ENCODE data around the gene SLC22A1. TPM values are rescaled to one million over a fixed set of nuclear protein-coding genes. Genes with fewer than 3 reads are reported as not detected.
"Not testable (repeated sequence)": the region's sequence is repeated elsewhere in the genome, so short reads cannot be mapped to it uniquely, and the experiment has no call there.

The SLC22A1 gene
- total RNA-seq, 1 donor from 2014 or later: not detected

DNA sequence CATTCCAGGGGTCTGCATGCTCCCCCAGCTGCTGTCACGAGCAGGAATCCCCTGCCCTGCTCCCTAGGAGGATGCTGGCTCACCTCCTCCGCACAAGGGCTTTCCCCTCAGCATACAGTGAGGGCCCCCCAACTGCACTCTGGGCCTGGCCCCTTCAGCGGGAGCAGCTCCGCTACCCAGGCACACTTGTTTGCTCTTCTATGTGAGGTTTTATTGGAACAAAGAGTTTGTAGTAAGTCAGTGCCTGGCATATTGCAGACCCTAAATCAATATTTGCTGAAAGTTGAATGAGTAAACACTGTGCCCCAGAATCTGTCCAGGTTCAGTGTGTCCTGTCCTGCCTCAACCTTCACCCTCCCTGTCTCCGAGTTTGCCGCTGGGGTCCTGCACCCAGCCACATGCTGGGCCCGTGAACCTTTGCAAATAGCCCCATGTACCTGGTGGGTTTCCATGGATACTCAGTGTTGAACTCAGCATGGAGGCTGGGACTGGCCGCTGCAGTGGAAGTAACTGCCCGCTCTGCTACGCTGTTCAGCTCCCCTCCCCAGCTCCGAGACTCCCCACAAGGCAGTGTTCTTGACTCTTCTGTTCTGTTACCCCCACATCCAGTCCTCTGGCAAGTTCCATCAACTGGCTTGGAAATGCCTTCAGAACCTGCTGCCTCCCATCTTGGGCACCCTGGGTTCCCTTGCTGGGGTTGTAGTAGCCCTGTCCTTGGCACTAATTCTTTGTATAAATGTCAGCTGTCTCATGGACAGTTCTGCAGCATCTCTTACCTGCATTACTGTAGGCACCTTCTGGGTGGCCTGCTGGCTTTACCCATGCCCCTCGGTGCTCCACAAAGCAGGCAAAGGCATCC lies 15.7 kb downstream of the SLC22A1 start:
- no peak for DNase-seq (ENCODE audit: low read depth in 2 of 2)

DNA sequence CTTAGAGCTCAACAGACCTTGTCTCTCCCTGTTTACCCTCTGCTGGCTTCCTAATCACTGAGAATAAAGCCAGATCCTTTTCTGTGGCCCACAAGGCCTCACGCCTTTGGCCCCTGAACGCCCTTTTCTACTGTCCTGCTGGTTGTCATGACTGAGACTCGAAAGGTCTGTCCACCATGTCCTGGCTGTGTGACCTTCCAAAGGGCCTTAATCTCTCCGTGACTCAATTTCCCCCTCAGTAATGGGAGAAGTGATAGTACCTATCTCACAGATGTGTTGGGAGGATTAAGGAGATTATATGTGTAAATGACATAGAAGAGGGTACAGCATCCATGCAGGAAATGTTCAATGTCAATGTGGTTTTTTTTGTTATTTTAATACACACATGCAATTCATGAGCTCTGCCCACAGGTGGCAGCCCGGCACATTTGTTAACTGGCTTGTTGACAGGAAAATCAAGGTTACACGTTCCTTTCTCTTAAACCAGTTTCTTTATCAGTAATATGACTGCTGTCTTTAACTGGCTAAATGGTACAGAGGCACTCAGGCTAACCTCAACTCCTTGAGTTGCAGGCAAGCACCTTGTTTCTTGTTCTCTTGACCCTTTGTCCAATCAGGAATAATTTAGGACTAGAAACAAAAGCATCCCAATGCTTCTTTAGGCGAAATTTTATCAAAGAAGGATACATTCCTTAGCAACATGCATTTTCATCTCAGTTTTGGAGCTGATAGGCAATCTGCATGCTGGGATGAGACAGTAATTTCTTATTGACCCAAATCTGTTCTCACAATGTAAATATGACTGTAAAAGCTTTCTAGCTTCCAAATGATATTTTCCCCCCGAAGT lies 16.6 kb downstream of the SLC22A1 start:
- DNase-seq (ENCODE audit: low read depth in 2 of 2): peak; percentile 4 to 43

DNA sequence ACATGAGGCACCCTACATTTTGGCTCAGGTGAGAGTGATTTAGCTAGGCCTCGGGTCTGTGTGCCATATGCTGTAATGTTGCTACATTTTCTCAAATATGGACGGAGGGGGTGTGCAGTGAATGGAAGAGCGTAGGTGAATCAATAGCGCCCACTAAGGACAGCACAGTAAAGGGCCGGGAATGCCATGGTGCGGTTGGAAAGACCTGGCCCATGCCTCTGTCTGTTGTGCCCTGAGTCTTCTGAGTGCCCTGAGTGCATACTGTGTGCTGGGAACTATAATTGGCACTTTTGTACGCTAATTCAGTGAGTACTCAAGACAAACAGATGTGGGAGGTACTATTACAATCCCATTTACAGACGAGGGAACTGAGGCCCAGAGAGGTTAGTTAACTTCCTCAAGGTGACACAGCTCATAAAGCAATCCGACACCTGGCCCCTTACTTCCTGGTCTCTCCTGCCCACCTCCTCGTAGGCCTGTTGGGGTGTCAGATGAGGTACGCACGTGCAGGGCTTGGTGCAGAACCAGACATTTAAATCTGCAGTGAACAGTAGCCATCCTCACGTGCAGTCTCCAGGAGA lies 17.3 kb downstream of the SLC22A1 start:
- no peak for DNase-seq (ENCODE audit: low read depth in 2 of 2)

DNA sequence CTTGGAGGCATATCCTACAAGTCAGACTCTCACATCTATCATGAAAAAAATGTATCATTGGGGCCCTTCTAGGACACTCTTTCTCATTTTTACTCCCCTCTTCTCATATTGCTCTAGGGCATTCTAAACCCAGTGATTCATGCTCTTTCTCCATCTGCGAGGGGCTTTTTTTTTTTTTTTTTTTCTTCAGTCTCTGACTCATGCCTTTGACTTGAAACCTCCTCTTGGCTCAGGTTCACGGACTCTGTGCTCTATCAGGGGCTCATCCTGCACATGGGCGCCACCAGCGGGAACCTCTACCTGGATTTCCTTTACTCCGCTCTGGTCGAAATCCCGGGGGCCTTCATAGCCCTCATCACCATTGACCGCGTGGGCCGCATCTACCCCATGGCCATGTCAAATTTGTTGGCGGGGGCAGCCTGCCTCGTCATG lies 17.8 kb downstream of the SLC22A1 start:
- no peak for DNase-seq (ENCODE audit: low read depth in 2 of 2)

DNA sequence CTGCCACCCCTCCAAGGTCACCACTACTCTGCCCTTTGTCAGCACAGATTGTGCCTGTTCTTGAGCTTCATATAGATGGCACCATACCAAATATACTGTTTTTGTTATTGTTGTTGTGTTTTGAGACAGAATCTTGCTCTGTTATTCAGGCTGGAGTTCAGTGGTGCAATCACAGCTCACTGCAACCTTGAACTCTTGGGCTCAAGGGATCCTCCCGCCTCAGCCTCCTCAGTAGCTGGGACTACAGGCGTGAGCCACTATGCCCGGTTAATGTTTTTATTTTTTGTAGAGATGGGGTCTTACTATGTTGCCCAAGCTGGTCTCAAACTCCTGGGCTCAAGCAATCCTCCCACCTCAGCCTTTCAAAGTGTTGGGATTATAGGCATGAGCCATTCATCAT lies 18.9 kb downstream of the SLC22A1 start:
- DNase-seq (ENCODE audit: low read depth in 2 of 2): not testable (repeated sequence)

DNA sequence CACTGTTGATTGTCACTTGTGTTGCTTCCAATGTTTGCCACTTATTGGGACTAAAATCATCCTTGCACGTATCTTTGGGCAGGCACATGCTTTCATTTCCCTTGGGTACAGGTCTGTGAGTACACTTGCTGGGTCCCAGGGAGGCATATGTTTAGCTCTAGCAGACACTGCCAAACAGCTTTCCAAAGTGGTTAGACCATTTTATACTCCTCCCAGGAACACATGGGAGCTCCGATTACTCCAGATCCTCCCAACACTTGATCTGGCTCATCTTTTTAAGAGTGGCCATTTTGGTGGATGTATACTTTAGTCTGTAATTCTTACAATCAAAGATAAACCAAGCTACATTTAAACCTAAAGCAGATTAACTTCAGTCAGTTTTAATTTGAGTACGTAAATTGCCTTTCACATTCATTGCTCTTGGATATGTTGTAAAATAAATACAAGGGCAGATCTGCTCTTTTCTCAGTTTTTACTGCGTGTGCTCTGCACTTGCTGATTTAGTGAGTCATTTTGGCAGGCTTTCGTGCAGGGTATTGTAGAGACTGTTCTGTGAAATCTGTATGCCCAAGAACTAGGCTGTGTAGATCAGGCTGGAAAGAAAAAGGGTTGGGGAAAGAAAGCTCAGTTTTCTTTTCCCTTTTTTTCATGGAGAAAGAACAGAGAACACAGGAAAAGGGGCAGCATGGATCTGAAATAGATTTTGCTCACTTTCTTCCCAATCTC lies 19.5 kb downstream of the SLC22A1 start:
- DNase-seq (ENCODE audit: low read depth in 2 of 2): no peak

DNA sequence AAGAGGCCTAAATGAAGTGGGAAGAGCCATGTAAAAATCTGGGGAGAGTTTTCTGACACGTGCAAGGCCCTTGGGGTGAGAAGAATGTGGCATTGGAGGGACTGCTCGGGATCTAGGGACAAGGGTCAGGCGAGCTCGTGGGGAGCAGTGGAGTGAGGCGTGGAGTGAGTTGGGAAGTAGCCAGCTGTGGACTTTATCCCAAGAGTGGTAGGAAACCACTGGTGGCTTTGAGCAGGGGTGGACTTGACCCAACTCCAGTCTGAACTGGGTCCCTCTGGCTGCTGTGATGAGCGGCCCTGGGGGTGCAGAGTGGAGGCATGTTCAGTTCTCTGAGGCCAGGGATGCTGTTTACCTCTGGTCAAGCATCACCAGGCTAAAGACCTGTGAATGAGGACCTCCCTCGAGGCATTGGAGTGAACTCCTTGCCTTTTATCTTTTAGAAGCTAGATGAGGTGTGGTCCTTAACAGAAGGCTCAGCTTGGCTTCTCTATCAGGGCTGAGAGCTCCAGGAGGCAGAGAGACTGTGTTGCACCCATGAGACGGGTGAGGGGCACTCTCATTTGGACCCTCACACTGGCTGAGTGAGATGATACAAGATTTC lies 20.6 kb downstream of the SLC22A1 start:
- DNase-seq (ENCODE audit: low read depth in 2 of 2): no peak

DNA sequence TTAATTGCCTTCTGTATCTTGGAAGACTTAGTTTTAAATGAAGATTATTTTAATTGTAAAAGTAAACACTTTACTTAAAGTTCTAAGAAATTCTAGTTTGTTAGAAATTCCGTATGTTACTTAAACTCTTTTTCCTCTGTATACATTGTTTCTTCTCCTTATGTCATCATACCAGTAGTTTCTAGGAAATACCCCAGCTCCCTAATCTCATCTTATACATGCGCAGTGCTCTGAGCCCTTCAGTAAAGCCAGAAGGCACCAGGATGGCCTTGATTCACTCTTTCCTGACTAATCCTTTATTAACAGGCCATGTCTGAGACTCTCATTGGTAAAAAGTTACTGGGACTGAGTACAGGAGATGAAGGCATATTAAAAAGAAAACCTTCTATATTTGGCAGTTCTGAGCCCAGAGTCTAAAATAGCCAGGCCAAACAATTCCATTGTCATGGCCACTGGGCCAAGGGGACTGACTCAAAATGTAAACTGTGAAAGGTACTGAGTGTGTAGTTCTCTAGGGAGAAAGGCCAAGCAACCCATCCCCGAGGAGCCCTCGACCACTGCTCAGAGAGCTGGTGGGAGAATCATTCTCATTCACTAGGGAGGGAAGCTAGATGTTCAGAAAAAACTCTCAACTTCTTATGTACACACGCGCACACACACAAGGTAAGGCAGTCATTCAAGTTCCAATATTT lies 25.0 kb downstream of the SLC22A1 start:
- no peak for DNase-seq (ENCODE audit: low read depth in 2 of 2)

DNA sequence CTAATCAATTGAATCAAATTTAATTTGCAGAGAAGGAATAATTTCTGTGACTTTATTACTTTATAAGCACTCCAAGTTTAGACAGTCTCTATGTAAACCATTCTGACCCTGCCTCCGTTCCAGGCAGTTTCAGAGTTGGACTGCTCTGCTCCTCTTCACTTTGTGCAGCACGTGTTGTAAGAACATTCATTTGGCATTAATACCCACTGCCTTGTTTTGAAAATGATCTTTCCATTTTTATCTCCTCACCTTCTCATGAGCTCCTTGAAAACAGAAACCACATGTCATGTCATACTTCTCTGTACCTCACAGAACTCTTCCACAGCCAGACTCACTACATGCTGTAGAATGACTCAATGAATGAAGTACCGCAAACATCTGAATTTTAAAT lies 25.5 kb downstream of the SLC22A1 start:
- DNase-seq (ENCODE audit: low read depth in 2 of 2): no peak

DNA sequence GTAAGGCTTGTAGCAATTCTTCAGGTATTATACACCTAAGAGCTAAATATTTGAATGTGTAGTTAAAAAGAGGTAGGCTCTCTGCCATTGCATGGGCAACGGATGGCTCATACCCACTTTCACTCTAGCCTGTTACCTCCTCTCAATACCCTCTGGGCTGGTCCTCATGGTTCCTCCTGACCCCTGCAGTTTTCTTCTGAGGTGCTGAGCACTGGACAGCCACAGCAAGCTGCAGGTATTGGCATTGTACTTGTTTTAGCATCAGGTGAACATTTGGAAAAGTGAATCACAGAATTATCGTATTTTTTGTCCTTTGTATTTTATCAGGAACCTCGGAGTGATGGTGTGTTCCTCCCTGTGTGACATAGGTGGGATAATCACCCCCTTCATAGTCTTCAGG lies 32.9 kb downstream of the SLC22A1 start:
- no peak for DNase-seq (ENCODE audit: low read depth in 2 of 2)

DNA sequence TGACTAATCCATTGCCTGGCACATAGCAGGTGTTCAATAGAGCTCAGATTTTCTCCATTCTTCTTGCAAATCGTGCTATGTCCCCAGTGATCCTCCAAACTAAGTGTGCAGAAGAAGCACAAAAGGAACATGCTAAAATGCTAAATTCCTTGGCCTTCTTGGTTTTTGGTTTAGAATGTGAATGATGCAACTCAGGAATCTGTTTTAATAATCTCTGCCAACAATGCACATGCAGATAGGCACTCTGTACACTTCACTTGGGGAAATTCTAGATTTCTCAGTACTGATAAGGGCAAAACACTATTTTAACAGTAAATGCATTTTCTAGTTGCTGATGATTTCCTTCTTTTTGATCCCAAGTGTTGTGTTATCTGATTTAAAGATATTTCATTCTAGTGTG lies 35.2 kb downstream of the SLC22A1 start:
- DNase-seq (ENCODE audit: low read depth in 2 of 2): no peak

DNA sequence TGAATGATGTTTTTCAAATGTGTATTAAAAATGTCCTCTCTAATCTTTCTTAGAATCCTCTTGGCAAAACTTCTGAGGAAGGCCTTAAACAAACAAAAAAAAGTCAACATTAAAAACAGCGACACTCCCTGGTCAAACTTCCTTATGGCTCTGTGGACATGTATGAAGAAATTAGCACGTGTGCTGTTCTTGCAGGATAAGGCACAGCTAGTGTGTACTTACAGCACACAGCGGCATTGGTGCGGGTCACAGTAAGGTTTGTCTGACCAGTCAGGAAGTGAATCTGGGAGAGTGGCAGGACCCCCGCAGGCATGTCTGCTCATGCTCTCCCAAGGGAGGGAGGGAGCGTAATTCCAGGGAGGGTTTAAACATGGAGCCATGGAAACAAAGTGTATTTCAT lies 38.8 kb downstream of the SLC22A1 start:
- DNase-seq (ENCODE audit: low read depth in 2 of 2): no peak

DNA sequence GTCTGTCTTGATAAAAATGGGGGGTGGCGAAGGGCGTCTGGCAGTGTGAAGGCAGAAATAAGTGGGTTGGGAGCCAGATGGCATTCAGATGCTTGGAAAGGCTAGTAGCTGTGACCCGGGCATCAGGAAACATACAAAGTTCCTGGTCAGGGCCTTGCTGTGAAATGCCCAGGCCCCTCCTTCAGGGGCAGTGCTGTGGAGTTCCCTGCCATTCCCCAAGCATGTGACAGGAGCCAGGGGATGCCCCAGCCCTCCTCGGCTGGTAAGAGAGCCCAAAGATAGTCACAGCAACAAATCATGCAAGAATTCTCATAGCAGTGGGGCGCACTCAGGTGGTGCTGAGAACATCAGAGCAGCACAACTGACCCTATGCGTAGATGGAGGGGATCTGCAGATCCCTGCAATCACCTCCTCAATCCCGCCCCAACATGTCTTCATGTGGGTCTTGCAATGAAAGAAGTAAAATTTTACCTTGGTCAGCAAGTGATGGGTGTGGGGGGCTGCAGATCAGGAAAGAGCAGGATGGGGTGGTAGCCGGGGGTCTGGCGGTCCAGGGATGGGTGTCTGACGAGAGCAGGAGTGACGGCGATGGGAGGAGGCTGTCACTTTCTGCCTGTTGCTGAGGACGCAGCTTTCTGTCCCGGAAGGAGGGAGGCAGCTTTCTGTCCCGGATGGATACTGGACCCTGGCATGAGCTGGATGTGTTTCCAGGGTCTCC lies 39.5 kb downstream of the SLC22A1 start:
- DNase-seq (ENCODE audit: low read depth in 2 of 2): no peak

DNA sequence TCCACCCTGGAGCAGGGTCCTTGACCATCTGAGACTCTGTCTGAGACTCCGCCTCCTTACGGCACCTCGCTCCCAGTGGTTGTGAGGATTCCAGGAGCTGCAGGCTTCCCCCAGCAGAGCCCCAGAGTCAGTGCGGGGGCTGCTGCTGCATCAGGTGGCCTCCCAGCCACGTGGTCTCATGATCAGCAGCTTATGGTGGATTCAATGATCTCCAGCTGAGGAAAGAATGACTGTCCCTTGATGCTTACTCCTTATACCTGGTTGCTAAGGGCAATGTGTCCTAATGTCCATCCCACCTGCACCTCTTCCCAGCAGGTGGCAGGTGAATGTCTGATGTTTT lies 40.0 kb downstream of the SLC22A1 start:
- DNase-seq (ENCODE audit: low read depth in 2 of 2): no peak

DNA sequence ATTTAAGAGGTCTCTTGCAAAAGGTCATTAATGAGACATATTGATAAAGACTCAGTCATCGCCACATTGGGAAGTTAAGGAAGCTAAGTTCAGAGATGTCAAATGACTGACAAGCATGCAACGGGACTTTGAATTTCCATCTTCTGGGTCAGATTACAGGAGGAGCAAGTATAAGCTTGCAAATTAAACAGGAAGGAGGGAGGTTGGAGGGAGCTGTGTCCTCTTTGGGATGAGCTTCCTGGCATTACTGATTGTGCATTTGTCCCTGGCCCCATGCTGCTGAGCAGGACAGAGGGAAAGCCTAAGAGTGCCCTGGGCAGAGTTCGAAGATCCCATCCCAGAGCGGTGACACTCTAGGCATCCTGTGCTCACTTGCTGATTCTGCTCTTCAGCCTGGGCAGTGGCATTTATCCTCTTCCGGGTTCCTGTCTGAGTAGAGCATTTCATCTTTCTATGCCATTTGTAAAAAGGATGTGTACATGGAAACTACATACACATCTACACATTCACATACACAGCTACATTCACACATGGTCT lies 40.5 kb downstream of the SLC22A1 start:
- no peak for DNase-seq (ENCODE audit: low read depth in 2 of 2)

DNA sequence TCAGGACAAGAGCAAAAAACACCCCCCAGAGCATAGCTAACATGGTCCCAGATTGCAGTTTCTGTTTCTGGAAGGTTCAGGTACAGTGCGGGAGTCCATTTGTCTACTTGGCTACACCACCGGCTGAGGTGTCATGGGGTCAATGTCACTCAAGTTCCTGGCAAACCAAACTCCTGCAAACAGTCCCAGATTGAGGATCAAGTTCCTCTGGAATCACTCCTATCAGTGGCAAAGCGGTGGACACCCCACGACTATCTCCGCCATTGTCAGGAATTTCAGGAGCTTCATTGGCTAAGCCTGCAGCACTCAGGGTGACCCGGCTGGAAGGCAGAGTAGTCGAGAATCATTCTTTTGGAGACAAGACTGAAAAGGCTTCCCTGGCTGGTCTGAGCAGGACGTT lies 41.8 kb downstream of the SLC22A1 start:
- DNase-seq (ENCODE audit: low read depth in 2 of 2): no peak

DNA sequence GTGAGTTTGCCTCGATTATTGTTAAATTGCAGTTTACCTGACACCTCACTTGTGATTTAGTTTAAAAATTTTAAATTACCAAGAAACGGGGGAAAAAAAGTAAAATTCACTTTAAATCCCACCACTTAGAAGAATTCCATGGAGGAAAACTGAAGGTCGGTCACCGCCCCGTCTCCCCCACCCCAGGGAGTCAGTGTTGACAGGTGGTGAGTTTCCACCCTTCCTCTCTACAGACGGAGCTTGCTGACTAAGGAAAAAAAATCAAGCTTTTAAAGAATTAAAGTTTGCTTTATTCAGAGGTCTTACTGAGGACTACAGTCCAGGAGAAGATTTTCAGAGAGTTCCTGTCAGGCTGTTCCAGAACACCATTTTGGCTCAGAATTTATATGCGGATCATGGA lies 42.3 kb downstream of the SLC22A1 start:
- DNase-seq (ENCODE audit: low read depth in 2 of 2): no peak

DNA sequence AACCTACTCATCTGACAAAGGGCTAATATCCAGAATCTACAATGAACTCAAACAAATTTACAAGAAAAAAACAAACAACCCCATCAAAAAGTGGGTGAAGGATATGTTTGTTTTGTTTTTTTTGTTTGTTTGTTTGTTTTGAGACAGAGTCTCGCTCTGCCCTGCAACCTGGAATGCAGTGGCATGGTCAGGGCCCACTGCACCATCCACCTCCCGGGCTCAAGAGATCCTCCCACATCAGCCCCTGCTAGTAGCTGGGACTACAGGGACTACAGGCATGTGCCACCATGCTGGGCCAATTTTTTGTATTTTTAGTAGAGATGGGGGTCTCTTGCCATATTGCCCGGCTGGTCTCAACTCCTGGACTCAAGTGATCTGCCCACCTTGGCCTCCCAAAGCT lies 44.3 kb downstream of the SLC22A1 start:
- DNase-seq (ENCODE audit: low read depth in 2 of 2): not testable (repeated sequence)

DNA sequence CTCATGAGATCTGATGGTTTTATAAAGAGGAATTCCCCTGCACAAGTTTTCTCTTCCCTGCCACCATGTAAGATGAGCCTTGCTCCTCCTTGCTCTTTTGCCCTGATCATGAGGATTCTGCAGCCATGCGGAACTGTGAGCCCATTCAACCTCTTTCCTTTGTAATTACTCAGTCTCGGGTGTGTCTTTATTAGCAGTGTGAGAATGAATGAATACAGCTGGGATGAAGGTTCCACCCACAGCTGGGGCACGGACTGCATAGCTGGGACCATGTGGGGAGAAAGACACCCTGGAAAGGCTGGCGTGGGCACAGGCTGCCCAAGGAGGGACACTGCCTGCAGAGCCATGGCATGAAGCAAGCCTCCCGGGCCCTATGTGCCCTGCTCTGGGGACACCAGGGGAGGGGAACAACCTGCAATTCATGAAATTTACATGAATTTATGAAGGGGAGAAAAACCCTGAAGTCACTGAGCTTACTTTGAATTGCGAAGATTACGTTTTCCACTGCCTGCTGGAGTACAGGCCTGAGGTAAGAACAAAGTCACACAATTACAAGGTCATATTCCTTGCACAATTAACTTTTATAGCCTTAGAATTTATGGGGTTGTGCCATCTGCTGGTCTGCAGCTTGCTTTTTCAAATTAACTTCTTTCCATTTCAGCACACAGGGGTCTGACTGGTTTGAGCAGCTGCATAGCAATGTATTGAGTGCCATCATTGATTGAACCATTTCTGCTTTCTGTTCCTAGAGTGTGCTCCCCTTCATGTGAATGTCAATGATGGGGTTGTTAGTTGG lies 46.2 kb downstream of the SLC22A1 start:
- DNase-seq (ENCODE audit: low read depth in 2 of 2): no peak
